ENCODE data around the gene HGS. TPM values are rescaled to one million over a fixed set of nuclear protein-coding genes. Genes with fewer than 3 reads are reported as not detected.

The HGS gene
- total and polyA plus RNA-seq, 2 of the 8 experiments (the other 6 are each of a cell fraction or from before 2014, with no cell fraction given) = 80.8 to 99.7 TPM

DNA sequence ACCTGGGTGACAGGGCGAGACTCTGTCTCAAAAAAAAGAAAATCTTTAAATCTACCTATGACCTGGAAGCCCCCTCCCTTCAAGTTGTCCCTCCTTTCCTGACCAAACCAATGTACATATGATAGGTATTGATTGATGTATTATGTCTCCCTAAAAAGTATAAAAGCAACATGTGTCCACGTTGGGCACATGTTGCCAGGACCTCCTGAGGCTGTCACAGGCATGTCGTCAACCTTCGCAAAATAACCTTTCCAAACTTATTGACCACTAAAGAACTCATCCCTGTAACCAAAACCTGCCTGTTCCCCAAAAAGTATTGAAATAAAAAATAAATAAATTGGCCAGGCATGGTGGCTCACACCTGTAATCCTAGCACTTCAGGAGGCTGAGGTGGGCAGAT is 21.8 kb upstream of the HGS start:
- Histone ChIP-seq H4K20me1 (replicated peaks in 1 of 2; ENCODE audit: control insufficient read depth in 1 of 2, insufficient read depth in 2 of 2, low read length in 2 of 2) (peaks cover 0 to 2% of the 10 kb centered on the region in 2 experiments), H3K9me3 (ENCODE audit: insufficient read depth in 2 of 2, low read depth in 1 of 2, low read length in 1 of 2) (no peaks in the 10 kb centered on the region), H3K4me3 (ENCODE audit: extremely low read depth in 1 of 4, insufficient read depth in 2 of 4, low read depth in 3 of 4, low read length in 4 of 4) (no peak overlapping the region), H3K27me3 (replicated peaks in 1 of 4; ENCODE audit: control insufficient read depth in 3 of 4, extremely low read depth in 1 of 4, insufficient read depth in 3 of 4, low read length in 3 of 4) (no peaks in the 10 kb centered on the region), H3K79me2 (ENCODE audit: control insufficient read depth in 1 of 2, insufficient read depth in 2 of 2, low read length in 2 of 2) (peaks cover 0 to 2% of the 10 kb centered on the region in 2 experiments; a peak in 1 of 4 replicates), H4K91ac (replicated peaks; ENCODE audit: insufficient read length, low read length) (no peak overlapping the region), H3K4me1 (replicated peaks in 1 of 4; ENCODE audit: control insufficient read depth in 3 of 4, insufficient read depth in 4 of 4, low read length in 3 of 4) (peaks cover 3 to 8% (median 6%) of the 10 kb centered on the region in 4 experiments), H2BK12ac (ENCODE audit: low read depth, low read length) (no peak overlapping the region), H2BK5ac (ENCODE audit: low read depth, low read length) (no peak overlapping the region), H2BK120ac (replicated peaks; ENCODE audit: low read depth, low read length) (no peak overlapping the region), H4K8ac (ENCODE audit: extremely low read depth, insufficient read depth, low read length) (no peak overlapping the region), H2BK20ac (ENCODE audit: low read length) (no peak overlapping the region), H3K56ac (replicated peaks; ENCODE audit: insufficient read length, low read depth, low read length) (no peak overlapping the region), H3K4ac (replicated peaks; ENCODE audit: insufficient read length, low read depth, low read length) (no peak overlapping the region), H3K23me2 (ENCODE audit: low read depth, low read length) (peaks cover 4% of the 10 kb centered on the region; the same call in 1 of the 2 replicates), H3K79me1 (ENCODE audit: low read depth, low read length) (peaks cover 6% of the 10 kb centered on the region), H2AK5ac (ENCODE audit: low read depth, low read length) (no peak overlapping the region), H3K23ac (ENCODE audit: insufficient read length) (no peak overlapping the region), H3K18ac (ENCODE audit: extremely low read depth, low read length) (no peak overlapping the region), H2BK15ac (ENCODE audit: low read length) (no peak overlapping the region), H3K36me3 (ENCODE audit: control insufficient read depth in 2 of 4, insufficient read depth in 4 of 4, low read length in 3 of 4) (peaks cover 0 to 5% (median 0%) of the 10 kb centered on the region in 4 experiments; a peak in 1 of 8 replicates), H3K14ac (ENCODE audit: insufficient read length) (no peak overlapping the region), H3K4me2 (ENCODE audit: insufficient read depth in 1 of 2, low read depth in 2 of 2, low read length in 2 of 2) (no peak overlapping the region), H3K27ac (ENCODE audit: low read depth, low read length) (no peak overlapping the region), H2AFZ (ENCODE audit: low read length) (no peak overlapping the region), H3K9ac (replicated peaks in 1 of 4; ENCODE audit: extremely low read depth in 1 of 4, low read depth in 3 of 4, low read length in 3 of 4) (no peak overlapping the region), H4K5ac (ENCODE audit: insufficient read length, low read depth, low read length) (no peak overlapping the region)
- DNase-seq (ENCODE audit: low read depth in 1 of 2, low spot score in 2 of 2) (no peak), FAIRE-seq (no peak)
- ChIA-PET CTCF (ENCODE audit: partially characterized antibody) (interaction anchor here (0.6 kb wide), 1 partner anchor 37 kb away, joined by 3 read pairs; no protein-coding TSS in a partner anchor), POLR2A (ENCODE audit: partially characterized antibody) (interaction anchor here (0.6 to 4.4 kb wide), 8 partner anchors 9 to 153 kb away, joined by 3 to 23 read pairs (median 6); partner anchors contain the start of genes ARL16, HGS, MRPL12 and NPLOC4)
- 96% methylated on average over 4 of the region's 4 CpGs; no CpG with 5 or more reads in 1 of the 2 experiments for WGBS, 2 experiments (ENCODE audit: extremely low coverage in 1 of 2, insufficient coverage in 1 of 2, insufficient read length in 1 of 2, insufficient replicate concordance in 2 of 2, low coverage in 1 of 2, low lambda C conversion rate in 2 of 2, missing lambda C conversion rate in 1 of 2)
- no peak for TF ChIP-seq CTCF (IDR thresholded peaks at IDR 0.05; ENCODE audit: control extremely low read depth in 1 of 3, insufficient read depth in 1 of 3, low read depth in 1 of 3, low read length in 3 of 3)

Measured in H1 (cell line).